Activated B cell treated with CpG ODN at 0.5 μM for 24 hours (primary cell): Measurements from ENCODE around the gene CAD. TPM values are rescaled to one million over a fixed set of nuclear protein-coding genes. Genes with fewer than 3 reads are reported as not detected.

Source experiments
- ATAC-seq: fragments of 200-7000 bp; cut with Tn5 transposase; one replicate; pipeline ENCODE4 v1.10.0; 2021; ENCODE audit warnings: low read depth, mild to moderate bottlenecking, moderate library complexity
- CTCF ChIA-PET: fragments of 350-600 bp; sonication (Branson Sonifier 250); formaldehyde crosslinking; loops from one replicate; lab custom pipeline; 2021; ENCODE audit warnings: antibody characterized with exemption; lab: Charles Lee
- POLR2A ChIA-PET: fragments of 350-600 bp; sonication (Branson Sonifier 250); formaldehyde crosslinking; loops from one replicate; lab custom pipeline; 2021; ENCODE audit warnings: antibody characterized with exemption; lab: Charles Lee
- DNase-seq: peaks from one replicate; pipeline ENCODE4 v3.0.0; 2022
- H3K27ac Mint-ChIP-seq: one replicate; pipeline ENCODE4 v1.8.0; 2020; ENCODE audit warnings: mixed read lengths
- H3K27me3 Mint-ChIP-seq: one replicate; pipeline ENCODE4 v1.8.0; 2021; ENCODE audit warnings: mixed read lengths
- H3K36me3 Mint-ChIP-seq: one replicate; pipeline ENCODE4 v1.8.0; 2021; ENCODE audit warnings: low read depth, mixed read lengths
- H3K4me1 Mint-ChIP-seq: one replicate; pipeline ENCODE4 v1.8.0; 2021; ENCODE audit warnings: mixed read lengths
- H3K4me3 Mint-ChIP-seq: one replicate; pipeline ENCODE4 v1.8.0; 2020; ENCODE audit warnings: mild to moderate bottlenecking, mixed read lengths
- H3K9me3 Mint-ChIP-seq: one replicate; pipeline ENCODE4 v1.8.0; 2020; ENCODE audit warnings: mixed read lengths
- intact Hi-C: fragments of 100-400 bp; cut with micrococcal nuclease; formaldehyde crosslinking; loops from one replicate; pipeline ENCODE4 v1.15.1; 2024
- total RNA-seq: library from RNA; stranded (reverse); gene quantifications from 2 replicates; pipeline ENCODE4 v1.2.3, GENCODE V29; 2022
- TF ChIP-seq, protein P1 (sequence below): fragments of 200-600 bp; IDR thresholded peaks from one replicate; pipeline ENCODE4 v1.8.0; 2022; ENCODE audit warnings: antibody characterized with exemption, mild to moderate bottlenecking

The CAD gene
- total RNA-seq, 1 donor from 2014 or later = 64.1 TPM

DNA sequence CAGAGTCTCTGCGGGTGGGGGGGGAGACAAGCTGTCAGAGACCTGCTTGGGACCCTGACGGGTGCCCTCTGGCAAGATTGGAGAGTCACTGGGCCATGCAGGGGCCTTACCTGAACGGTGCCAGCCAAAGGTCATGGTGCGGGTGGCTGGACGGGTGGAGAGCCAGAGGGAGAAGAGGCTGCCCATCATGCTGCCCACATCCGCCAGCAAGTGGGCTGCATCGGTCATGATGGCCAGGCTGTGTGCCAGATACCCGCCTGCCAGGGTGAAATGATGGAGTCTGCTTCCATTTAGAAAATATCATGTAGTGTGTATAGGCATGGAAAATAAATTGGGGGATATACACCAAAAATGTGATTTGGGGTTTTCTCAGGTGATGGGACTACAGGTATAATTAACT is 40.9 kb downstream of the CAD start:
- H3K27ac Mint-ChIP-seq = no peak overlapping the region
- peaks cover 12% of the 10 kb centered on the region for H3K4me1 Mint-ChIP-seq
- no peak for ATAC-seq
- peaks cover 59% of the 10 kb centered on the region for H3K27me3 Mint-ChIP-seq
- CTCF ChIA-PET = no interaction called here
- no peaks in the 10 kb centered on the region for H3K36me3 Mint-ChIP-seq
- POLR2A ChIA-PET = no interaction called here
- TF ChIP-seq, protein P1, sequence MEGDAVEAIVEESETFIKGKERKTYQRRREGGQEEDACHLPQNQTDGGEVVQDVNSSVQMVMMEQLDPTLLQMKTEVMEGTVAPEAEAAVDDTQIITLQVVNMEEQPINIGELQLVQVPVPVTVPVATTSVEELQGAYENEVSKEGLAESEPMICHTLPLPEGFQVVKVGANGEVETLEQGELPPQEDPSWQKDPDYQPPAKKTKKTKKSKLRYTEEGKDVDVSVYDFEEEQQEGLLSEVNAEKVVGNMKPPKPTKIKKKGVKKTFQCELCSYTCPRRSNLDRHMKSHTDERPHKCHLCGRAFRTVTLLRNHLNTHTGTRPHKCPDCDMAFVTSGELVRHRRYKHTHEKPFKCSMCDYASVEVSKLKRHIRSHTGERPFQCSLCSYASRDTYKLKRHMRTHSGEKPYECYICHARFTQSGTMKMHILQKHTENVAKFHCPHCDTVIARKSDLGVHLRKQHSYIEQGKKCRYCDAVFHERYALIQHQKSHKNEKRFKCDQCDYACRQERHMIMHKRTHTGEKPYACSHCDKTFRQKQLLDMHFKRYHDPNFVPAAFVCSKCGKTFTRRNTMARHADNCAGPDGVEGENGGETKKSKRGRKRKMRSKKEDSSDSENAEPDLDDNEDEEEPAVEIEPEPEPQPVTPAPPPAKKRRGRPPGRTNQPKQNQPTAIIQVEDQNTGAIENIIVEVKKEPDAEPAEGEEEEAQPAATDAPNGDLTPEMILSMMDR = no peak
- intact Hi-C loops = no loop called here
- H3K9me3 Mint-ChIP-seq = no peaks in the 10 kb centered on the region
- DNase-seq = no peak
- no peak overlapping the region for H3K4me3 Mint-ChIP-seq

DNA sequence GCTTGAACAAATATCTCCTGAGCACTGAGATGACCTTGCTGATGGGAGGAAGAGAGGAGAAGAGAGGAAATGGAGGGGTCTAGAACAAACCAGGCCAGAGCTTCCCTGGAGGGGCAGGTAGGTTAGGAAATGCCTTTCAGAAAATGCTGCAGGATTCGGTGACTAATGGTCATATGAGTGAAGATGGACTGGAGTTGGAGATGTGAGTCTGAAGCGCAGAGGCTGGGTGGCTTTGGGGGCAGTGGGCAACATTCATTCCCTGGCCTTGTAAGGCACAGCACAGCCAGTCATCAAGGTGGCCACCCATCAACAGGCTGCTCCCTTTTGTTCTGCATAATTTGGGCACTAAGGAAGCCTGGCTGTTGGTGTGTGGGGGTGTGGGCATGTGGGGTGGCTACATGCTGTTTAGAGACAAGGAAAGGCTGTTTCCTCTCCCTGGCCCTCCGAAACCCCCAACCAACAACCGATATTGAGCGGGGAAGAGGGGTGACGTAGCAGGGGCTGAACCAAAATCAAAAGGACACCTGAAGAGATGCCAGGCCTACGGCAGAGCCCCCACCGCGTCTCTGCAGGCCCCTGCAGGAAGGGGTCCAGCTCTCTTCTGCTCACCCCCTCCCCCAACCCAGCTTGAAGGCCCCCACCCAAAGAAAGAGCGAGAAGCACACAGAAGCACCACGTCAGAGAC is 44.2 kb downstream of the CAD start:
- Mint-ChIP-seq H3K27ac (no peak overlapping the region), H3K27me3 (peaks cover 65% of the 10 kb centered on the region), H3K4me3 (peak overlapping the region; percentile 74), H3K9me3 (no peaks in the 10 kb centered on the region), H3K4me1 (peaks cover 33% of the 10 kb centered on the region), H3K36me3 (peaks cover 2% of the 10 kb centered on the region)
- intact Hi-C loops = no loop called here
- ATAC-seq (no peak), DNase-seq (no peak)
- ChIA-PET POLR2A (no interaction called here), CTCF (no interaction called here)
- TF ChIP-seq, protein P1 = no peak

DNA sequence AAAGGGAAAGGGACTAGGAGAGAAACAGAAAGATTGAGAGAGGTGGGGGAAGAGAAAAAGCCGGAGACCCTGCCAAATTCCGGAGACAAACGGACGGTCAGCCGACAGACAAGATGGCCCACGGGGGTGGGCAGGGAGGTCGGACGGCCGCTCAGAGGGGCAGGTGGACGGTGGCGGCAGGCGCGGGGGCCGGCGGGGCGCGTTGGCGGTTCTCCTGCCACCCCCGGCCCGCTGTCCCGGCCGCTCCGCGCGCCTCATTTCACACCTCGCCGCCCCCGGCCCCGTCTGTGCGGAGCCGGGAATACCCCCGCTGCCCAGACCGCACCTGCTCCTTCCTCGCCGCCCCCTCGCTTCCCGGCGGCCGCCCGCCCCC is 44.7 kb downstream of the CAD start:
- H3K4me3 Mint-ChIP-seq = peak overlapping the region; percentile 74
- ATAC-seq = no peak
- peaks cover 2% of the 10 kb centered on the region for H3K36me3 Mint-ChIP-seq
- TF ChIP-seq, protein P1 = no peak
- H3K9me3 Mint-ChIP-seq = no peaks in the 10 kb centered on the region
- H3K27ac Mint-ChIP-seq = no peak overlapping the region
- CTCF ChIA-PET = no interaction called here
- POLR2A ChIA-PET = interaction anchor here (1.6 kb wide), 1 partner anchor 148 kb away, joined by 4 read pairs; the partner anchor contains the start of gene PPM1G
- H3K27me3 Mint-ChIP-seq = peaks cover 59% of the 10 kb centered on the region
- H3K4me1 Mint-ChIP-seq = peaks cover 33% of the 10 kb centered on the region
- intact Hi-C loops = no loop called here
- no peak for DNase-seq

DNA sequence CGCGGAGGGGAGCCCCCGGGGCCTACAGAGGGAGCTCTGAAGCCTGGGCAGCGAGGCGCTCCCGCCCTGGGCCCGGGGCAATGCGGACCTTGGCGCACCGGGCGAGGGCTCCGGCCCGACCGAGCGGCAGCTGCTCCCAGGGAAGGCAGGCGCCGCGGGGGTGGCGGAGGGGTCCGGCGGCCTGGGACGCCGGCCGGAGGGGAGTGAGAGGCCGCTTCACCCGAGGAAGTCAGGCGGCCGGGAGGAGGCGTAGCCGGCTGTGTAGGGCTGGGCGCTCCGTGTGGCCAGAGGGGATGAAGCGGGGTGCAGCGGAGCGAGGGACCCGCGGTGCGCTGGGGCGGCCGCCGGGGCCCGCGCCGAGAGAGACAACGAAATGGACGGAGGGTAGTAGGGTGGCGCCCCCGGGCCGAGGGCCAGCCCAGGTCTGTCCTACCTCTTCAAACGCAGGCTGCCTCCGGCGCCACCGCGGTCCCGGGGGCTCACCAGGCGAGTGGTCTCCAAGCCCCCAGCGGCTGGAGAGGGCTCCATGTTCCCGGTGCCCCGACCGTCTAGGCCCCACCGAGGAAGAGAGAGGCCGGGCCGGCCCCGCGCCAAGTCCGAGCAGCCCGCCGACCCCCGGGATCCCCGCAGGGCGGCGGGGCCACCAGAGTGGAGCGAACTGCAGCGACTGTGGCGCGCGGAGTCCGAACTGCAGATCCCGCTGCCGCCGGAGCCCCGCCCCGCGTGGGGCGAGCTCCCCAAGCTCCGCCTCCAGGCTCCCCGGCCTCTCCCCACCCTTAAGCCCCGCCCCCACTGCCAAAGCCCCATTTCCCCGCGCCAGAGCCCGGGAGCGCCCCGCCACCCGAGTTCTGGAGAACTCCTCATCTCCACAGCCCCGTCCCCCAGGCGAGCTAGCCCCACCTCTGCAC is 45.5 kb downstream of the CAD start, which contains the start of gene SLC30A3:
SLC30A3 (minus strand) TSS at position 669 of the 908 bp plus-strand sequence; CDS start at position 528, 141 bp downstream.
- H3K9me3 Mint-ChIP-seq = no peaks in the 10 kb centered on the region
- TF ChIP-seq, protein P1 = no peak
- peaks cover 33% of the 10 kb centered on the region for H3K4me1 Mint-ChIP-seq
- intact Hi-C loops = no loop called here
- ATAC-seq (peak; percentile 73), DNase-seq (peak; percentile 52)
- H3K27me3 Mint-ChIP-seq = peaks cover 56% of the 10 kb centered on the region
- H3K27ac Mint-ChIP-seq = no peak within 1 kb of the TSS
- ChIA-PET CTCF (interaction anchor here (1.4 to 2.0 kb wide), 2 partner anchors 17 to 93 kb away, joined by 4 to 7 read pairs; no protein-coding TSS in a partner anchor), POLR2A (interaction anchor here (1.0 to 1.6 kb wide), 3 partner anchors 17 to 147 kb away, joined by 3 to 4 read pairs (median 4); partner anchors contain the start of gene PPM1G)
- H3K4me3 Mint-ChIP-seq = peak within 1 kb of the TSS; percentile 88
- peaks cover 2% of the 10 kb centered on the region for H3K36me3 Mint-ChIP-seq
